CD4-positive, alpha-beta T cell treated with Interleukin-21 for 1 hour (primary cell): ENCODE measurements around the gene SLC22A4.

Experiments
- DNase-seq: peaks from one replicate; pipeline ENCODE4 v3.0.0-alpha.2; 2020

The SLC22A4 gene

DNA sequence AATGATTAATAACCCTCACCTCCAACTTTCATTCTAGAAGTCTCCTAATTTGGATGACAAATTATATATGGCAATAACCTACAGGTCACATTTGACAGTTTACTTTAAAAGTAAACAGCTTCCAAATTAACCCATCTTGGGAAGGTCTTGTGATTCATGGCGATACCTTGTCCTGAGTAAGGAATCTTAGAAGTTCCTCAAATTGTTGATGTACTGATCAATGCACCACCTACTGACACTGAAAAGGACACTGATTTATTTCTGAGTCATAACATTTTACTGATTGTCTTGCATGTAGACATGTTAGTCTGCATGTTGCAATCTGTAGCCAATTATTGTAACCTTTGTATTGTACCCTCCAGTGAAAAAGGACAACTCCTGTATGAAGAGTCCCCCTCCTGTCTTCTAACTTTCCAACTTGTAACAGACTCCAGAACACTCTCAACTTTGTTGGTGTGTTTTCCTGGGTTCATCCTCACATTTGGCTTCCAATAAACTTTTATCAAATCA lies 59.3 kb downstream of the SLC22A4 start:
- DNase-seq = no peak

DNA sequence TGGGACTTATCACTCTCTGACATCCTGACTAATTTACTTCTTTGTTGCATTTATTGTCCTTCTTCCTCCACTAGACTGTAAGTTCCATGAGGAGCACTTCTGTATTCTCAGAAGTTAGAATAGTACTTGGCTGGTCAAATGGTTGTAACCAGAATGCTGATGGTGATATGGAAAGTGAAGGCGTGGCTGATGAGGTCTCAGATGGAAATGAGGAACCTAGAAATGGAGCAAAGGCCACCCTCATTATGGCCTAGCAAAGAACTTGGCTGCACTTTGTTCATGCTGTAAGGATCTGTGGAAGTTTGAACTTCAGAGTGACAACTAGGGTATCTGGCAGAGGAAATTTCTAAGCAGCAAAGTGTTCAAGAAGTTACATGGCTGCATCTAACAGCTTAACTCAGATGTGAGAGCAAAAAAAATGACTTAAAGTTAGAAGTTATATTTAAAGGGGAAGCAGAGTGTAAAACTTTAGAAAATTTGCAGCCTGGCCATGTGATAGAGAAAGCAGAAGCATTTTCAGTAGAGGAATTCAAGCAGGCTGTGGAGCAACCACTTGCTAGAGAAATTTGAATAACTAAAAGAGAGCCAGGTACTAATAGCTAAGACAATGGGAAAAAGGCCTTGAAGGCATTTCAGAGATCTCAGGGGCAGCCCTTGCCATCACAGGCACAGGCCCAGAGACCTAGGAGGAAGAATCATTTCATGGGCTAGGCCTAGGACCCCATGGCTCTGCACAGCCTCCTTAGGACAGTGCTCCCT lies 60.4 kb downstream of the SLC22A4 start:
- DNase-seq = no peak

DNA sequence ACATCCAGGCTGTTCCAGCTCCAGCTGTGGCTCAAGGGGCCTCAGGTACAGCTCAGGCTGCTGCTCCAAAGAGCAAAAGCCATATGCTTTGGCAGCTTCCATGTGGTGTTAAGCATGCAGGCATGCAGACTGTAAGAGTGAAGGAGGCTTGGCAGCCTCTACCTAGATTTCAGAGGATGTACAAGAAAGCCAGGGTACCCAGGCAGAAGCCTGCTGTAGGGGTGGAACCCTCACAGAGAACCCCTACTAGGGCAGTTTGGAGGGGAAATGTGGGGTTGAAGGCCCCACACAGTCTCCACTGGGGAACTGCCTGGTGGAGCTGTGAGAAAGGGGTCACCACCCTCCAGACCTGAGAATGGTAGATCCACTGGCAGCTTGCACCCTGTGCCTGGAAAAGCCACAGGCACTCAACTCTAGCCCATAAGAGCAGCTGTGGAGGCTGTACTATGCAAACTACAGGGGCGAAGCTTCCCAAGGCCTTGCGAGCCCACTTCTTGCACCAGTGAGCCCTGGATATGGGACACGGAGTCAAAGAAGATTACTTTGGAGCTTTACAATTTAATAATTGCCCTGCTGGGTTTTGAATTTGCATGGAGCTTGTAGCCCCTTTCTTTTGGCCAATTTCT lies 61.1 kb downstream of the SLC22A4 start:
- DNase-seq = no peak

DNA sequence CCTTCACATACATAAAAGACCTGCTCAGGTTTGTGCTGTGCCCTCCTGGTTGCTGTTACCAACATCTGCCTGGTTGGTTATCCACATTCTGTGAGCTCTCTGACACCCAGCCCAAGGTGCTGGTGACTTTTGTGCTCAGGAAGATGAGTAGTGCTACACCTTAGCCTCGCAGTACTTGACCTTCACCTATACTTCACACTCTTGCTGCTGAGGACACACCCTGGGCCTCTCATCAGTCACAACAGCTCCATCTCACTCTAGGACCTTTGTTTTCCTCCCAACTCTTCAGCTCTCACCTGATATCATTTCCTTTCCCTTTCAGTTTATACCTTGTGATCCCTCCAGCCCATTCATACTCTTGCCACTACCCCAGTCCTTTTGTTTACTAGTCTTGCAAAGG lies 64.6 kb downstream of the SLC22A4 start:
- DNase-seq = no peak

DNA sequence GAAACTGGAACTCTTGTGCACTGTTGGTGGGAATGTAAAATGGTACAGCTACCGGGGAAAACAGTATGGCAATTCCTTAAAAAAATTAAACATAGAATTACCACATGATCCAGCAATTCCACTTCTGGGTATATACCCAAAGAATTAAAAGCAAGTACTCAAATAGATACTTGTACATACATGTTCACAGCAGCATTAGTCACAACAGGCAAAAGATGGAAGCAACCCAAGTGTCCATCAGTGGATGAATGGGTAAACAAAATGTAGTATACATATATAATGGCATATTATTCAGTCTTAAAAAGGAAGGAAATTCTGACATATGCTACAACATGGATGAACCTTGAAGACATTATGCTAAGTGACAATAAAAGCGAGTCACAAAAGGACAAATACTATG lies 67.9 kb downstream of the SLC22A4 start:
- no peak for DNase-seq

DNA sequence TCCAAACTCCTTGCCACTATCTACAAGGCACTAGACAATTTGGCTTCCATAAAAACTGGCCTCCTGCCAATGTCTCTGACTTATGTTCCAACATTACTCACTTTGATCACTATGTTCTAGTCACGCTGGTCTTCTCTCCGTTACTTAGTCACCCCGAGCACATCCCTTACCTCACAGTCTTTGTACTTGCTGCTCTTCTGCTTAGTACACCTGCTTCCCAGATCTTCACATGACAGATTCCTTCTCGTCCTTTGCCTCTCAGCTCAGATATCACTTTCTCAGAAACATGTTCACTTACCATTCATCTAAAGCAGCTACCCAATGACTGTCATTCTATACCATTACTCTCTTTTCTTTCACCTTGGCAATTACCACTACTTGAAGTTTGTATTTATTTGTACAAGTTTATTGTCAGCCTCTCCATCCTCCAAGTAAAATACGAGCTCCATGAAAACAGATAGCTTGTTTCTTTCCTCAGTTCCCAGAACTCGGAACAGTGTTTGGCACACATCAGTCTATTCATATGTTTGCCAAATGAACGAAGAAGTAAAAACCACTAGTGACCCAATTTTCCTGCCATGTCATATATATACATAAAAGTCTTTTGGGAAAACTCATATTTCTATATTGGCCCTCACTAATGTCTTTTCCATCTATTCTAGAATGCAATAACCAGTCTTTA lies 69.4 kb downstream of the SLC22A4 start:
- DNase-seq = no peak

DNA sequence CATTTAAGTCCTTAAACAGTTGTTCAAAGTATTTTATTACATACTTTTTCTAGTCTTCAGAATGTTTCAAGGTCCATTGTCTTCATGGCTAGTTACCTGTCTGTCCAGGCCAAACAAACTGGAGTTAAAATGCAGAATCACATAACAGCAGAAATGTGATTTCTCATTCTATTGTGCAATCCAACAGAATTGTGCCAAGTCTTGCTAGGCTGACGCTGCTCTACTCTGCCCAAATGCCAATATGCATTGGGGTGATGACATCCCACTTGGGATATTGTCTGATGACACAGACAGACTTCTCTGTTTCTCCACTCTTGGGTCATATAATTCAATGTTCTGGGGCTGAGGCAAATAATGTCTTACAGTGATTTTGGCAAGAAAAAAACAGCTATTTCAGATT lies 70.1 kb downstream of the SLC22A4 start:
- no peak for DNase-seq

DNA sequence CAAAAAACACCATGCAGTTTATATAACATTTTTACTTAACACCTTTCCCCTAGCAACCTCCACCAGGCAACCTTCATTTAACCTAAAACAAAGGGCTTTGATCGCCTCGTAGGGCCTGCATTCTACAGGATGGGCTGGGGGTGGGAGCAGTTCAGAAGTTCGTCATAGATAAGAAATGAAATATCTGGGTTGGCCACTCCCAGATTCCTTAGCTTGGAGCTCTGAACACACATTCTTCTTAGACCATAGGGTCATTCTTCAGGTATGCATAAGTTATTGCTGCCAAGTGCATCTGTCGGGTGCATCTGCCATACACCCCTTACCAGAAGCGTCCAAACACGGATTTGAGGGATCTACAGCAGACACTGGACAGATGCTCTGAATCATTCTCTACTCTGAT lies 71.0 kb downstream of the SLC22A4 start:
- DNase-seq = no peak

DNA sequence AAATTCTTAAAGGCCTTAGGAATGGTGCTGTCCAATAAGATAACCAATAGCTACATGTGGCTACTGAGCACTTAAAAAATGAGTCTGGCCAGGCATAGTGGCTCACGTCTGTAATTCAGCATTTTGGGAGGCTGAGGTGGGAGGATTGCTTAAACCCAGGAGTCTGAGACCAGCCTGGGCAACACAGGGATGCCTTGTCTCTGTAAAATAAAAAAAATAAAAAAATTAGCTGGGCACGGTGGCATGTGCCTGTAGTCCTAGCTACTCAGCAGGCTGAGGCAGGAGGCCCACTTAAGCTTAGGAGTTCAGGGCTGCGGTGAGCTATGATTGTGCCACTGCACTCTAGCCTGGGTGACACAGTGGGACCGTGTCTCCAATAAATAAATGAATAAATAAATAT lies 74.0 kb downstream of the SLC22A4 start:
- DNase-seq = no peak

DNA sequence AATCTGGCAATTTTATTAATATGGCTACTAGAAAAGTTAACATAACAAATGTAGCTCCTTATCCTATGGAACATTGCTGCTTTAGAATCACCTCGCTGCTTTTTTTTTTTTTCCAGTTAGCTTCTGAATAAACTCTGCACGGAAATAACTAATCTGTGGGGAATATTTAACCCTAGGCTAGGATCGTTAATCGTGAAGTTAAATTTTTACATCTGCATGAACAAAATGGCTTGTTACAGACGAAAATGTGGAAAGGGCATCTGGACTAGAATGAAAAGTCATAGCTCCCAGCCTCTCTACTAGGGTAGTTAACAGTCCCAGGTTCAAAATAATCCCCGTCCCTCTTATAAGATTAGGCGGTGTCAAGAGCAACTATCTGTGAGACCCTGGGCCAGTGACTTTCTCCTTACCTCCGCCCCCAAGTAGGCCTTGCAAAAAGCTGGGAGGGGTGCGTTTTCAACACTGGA lies 74.8 kb downstream of the SLC22A4 start:
- DNase-seq = no peak

DNA sequence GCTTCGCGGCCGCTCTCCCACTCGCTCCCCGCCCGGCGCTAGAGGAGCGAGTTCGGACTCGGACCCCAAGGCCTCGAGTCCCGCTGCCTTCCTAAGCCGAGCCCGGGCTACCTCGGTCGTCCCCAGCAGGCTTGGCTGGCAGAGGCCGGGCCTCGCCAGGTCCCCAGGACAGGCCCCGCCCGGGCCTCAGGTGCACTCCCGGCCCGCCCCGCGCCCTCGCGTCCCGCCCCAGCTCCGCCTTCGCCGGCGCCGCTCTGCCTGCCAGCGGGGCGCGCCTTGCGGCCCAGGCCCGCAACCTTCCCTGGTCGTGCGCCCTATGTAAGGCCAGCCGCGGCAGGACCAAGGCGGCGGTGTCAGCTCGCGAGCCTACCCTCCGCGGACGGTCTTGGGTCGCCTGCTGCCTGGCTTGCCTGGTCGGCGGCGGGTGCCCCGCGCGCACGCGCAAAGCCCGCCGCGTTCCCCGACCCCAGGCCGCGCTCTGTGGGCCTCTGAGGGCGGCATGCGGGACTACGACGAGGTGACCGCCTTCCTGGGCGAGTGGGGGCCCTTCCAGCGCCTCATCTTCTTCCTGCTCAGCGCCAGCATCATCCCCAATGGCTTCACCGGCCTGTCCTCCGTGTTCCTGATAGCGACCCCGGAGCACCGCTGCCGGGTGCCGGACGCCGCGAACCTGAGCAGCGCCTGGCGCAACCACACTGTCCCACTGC lies 75.4 kb downstream of the SLC22A4 start, which contains the start of gene SLC22A5:
SLC22A5 (plus strand) TSS at position 237 of the 707 bp plus-strand sequence; CDS start at position 500, 263 bp downstream.
- peak; percentile 68 for DNase-seq

DNA sequence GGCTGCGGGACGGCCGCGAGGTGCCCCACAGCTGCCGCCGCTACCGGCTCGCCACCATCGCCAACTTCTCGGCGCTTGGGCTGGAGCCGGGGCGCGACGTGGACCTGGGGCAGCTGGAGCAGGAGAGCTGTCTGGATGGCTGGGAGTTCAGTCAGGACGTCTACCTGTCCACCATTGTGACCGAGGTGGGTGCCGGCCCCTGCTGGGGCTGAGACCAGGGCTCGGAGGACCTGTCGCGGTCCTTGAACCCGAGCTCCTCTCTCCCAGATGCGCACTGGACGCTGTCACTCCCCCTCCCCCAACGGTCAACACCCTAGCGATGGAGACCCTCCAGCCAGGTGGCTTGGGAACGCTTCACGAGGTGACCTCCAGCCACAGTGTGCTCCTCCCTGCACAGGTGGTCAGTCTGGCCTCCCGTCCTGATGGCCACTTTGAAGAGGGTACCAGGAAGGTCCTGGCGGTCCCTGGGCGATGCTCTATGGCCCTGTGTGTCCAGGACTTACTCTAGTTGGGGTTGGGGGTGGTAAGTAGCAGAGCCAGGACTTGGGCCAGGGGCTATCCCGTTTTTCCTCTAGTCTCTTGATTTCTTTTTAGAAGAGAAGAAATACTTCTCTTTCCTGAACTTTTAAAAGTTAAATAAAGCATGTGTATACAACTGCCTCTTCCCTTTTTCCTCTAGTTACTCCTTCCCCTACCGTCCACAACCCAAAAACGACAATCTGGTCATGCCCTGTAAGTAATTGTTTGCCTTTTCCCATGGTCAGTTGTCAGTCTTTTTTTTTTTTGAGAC lies 76.2 kb downstream of the SLC22A4 start:
- no peak for DNase-seq

DNA sequence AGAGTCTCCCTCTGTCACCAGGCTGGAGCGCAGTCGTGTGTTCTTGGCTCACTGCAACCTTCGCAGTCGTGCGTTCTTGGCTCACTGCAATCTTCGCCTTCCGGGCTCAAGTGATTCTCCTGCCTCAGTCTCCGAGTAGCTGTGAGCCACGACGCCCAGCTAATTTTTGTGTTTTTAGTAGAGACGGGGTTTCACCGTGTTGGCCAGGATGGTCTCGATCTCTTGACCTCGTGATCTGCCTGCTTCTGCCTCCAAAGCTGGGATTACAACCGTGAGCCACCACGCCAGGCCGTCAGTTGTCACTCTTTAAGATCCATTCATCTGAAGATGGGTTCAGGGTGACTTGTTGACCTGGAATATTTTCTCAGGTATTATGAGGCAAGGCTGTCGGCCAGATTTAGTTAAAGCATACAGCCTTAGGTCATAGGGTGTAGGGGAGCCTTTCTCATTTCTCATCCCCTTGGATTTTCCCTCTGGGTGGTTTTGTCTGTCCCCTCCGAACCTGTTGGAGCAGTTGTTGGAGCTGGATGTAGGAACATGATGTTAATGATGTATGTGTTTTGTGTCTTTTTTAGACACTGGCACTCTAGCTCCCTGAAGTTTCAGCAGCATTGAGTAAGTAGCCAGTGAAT lies 76.9 kb downstream of the SLC22A4 start:
- no peak for DNase-seq

DNA sequence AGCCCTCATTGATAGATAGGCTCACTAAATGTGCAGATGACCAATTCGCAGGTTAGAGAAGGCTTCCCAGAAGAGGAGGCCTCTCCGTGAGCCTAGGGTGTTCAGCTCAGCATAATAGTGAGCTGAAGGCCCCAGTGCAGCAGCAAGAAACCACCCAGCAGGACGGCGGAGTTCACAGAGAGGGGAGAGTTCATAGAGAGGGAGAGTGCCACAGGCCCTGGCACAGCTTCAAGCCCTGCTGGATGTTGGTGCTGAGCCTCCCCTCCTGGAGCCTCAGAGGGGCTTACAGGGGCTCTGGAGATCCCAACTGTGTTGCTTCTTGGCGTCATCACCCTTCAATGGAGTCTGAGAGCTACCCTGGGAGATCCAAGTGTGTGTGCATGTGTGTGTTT lies 77.4 kb downstream of the SLC22A4 start:
- no peak for DNase-seq

DNA sequence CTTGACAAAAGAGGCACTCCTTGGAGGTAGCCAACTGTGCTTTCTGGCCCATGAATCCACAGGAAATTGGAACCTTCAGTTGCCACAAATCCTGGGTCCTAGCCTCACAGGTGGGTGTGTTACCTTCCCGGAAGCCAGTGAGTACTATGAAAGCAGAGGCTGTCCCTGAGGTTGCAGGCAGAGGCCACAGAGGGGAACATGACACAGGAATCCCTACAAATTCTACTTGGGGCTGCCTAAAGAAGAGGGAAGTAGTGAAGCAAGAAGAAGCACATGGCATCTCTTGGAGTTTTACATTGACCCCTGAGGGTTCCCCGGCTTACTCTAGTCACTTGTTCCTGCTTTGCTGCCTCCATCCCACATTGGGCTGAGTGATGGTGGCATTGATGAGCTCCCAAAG lies 77.9 kb downstream of the SLC22A4 start:
- no peak for DNase-seq

DNA sequence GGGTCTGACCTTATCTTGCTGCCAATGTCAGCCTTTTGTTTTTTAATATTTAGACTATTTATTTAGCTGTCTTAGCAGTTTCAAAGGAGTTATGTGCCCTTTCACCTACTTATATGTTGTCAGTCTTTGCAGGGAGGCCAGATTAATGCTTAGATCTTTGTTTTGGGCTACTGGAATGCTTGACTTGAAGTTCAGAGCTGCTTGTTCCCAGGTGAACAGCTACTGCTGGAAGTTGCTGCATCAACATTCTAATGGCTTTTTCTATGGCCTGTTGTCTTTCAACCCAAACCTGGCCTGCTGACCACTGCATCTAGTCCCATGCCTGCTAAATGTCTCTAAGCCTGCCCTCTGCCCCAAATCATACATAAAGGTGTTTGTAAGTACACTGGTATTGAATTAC lies 78.3 kb downstream of the SLC22A4 start:
- DNase-seq = no peak

DNA sequence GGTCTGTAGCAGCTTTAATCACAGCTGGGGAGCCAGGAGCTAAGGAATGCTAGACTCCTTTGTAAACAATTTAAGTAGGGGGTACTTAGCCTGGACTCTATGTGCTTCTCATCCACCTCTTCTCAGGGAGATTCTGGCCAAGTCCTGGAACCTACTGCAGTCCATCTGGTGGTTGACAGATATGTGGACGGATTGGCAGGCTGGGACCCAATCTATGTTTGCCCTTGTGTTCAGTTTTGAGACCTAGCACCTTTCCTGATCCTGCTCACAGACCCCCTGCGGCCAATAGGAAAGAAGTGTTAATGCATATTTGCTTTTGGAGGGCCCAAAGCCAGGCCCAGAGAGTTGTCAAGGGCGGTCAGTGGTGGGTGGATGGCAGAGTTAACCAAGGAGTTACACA lies 81.8 kb downstream of the SLC22A4 start:
- DNase-seq = no peak

DNA sequence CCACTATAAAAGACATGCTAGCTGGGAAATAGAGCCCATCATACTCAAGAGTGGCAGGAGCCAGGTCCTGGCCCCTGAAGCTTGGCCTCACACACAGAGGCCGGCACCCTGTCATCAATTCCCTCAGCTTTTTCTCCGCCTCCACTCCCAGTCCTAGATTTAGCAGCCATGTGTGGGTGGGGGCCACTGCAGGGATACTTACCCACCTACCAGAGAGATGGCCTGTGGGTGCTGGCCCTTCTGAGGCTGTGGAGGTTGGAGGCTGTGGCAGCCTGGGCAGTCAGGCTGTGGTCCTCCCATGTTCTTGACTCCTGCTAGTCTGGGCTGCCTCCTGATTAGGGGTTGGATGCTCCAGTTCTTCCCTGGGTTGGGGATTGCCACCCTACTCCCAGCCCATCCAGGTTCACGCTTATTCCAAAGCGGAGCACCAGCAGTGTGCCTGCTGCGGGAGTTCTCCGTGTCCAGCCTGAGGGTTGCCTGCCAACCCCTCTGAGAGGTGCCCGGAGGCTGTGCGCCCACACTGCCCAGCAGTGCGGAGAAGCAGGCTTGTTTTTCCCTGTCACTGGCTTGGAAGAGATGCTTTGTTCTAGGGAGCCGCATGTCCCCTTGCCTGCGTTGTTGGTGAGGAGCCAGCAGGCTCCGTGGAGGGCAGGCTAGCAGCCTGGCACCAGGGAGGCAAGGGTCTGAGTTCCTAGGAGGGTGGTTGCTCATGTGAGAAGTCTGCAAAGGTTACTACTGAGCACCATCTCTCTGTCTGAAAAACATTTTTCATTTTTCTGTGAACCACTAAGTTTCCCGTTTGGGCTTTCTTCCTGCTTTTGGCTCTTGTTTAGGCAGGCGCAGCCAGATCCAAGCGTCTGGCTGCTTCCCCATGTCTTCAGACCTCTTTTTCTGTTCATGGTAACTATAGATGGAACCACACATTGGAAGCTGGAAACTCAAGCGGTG lies 82.8 kb downstream of the SLC22A4 start:
- no peak for DNase-seq

DNA sequence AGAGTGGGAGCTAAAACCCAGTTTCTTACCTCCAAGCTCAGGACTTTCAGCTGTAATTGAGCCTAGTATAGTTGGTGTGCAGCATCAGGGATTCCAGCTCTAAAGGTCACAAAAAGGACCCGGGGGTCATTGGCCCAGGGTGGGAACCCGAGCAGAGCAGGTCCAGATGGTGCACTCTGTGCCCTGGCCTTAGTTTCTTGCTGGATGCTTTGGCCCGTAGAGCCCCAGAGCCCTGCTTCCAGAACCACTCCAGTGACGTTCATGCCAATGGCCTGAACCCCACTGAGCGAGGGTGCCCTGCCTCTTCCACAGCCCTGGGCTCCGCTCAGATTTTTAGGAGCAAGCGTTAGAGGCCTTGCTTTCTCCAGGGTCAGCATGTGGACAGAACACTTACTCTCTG lies 83.5 kb downstream of the SLC22A4 start:
- no peak for DNase-seq

DNA sequence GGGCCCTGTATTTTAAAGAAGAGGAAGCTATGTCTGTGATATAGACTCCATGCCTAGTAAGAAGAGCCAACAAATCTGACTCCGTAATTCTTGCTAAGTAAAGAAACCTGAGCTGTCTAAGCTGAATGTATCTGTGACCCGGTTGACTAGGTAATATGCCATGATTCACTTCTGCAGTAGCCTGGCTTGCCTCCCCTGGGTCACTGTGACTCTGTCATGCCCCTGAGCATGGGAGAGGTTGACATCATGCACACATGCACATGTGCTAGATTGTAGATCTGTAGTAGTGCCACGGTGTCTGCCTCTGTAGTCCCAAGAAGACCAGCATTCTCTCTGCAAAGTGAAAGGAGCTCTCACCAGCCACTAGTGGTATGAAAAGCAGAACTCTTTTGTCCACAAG lies 84.4 kb downstream of the SLC22A4 start:
- DNase-seq = no peak

DNA sequence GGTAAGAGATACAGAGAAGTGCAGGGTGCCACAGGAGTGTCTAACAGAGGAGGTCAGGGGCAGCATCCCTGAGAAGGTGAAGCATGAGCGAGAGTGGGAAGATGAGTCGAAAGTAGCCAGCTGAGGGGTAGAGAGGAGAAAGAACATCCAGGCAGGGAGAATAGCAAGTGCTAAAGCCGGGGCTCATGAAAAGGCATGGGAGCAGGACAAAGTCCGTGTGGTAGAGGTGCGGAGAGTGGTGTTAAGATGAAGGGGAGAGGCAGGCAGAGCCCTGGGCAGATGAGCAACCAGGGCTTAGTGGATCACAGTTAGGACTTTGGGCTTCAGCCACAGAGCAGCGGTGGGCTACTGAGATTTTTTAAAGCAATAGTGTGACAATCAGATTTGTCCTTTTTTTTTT lies 85.9 kb downstream of the SLC22A4 start:
- no peak for DNase-seq
